H1 (cell line): Measurements from ENCODE around the gene NEK11. TPM values are rescaled to one million over a fixed set of nuclear protein-coding genes. Genes with fewer than 3 reads are reported as not detected.

Source experiments
- CHD7 ChIP-seq: fragments of 300-600 bp; sonication (generic); IDR thresholded peaks from 2 replicates; pipeline ENCODE4 v1.7.1; 2012; ENCODE audit warnings: low read length, moderate library complexity, mild to moderate bottlenecking, inconsistent platforms; ENCODE audit not compliant: insufficient replicate concordance
- polyA plus RNA-seq, 7 experiments: library from polyadenylated mRNA; depleted of rRNA in 3 of 7; stranded (reverse) in 5 of 7; unstranded in 2 of 7; fragments of >200 nt in 5 of 7; fragments of 200-250 nt in 2 of 7; gene quantifications; 1 replicate in 5 of 7; 2 replicates in 1 of 7; 4 replicates in 1 of 7; pipeline versions ENCODE4 v1.2.1 to v1.2.3, GENCODE V29; 2011 to 2013; ENCODE audit warnings: missing spikeins in 2 of 7, mixed read lengths in 2 of 7
- total RNA-seq: library from RNA; stranded (reverse); fragmentation: NEBNext Ultra II Directional; extraction: Animal tissue kit (Norgen Biotek cat#: 25700); gene quantifications from 2 replicates; pipeline ENCODE4 v1.2.1, GENCODE V29; 2021

NEK11 gene
- total and polyA plus RNA-seq, 2 of the 8 experiments (the other 6 are each of a cell fraction or from before 2014, with no cell fraction given): 0.60 TPM; not detected in 1

GRCh38 chr3:131393051-131393450 lies 366.4 kb downstream of the NEK11 start (continued):
- no peak for TF ChIP-seq CHD7
